ENCODE measurements around the gene HOXA9.

- no peak for TF ChIP-seq CTCF (IDR thresholded peaks at IDR 0.05)
- TF ChIP-seq POLR2A (IDR thresholded peaks at IDR 0.05) = no peak
These were observed 1.3 kb downstream of the HOXA9 start for GRCh38 chr7:27164045-27164366.

Data from testis (tissue), 2 donors.